ENCODE results near the gene ZCCHC9.

DNA sequence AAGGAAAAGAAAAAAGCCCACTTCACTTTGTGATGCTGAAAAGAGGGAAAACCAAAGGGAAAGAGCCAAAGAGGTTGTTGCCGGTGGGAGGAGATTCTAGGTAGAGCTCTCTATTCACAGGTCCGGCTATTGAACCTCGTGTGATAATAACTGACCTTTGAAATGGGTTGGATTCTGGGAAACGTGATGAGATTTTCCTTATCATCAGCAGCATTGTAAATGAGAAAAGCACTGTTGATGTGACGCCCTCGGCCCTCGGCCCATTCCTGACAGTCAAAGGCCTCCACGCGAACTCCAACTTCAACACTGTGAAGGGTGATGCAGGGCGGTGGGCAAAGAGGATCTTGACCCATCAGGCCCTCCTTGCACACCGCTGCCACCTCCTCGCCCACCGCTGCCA, 43.3 kb downstream of the ZCCHC9 start:
- TF ChIP-seq GATA2 (IDR thresholded peaks at IDR 0.05; ENCODE audit: low read depth, low read length) (no peak), GATA3 (IDR thresholded peaks at IDR 0.05; ENCODE audit: low read depth, low read length) (no peak)

Measured in SH-SY5Y (cell line).